Measurements from ENCODE around the gene ARHGEF12.

- TF ChIP-seq CTCF (conservative IDR thresholded peaks at IDR 0.05; ENCODE audit: low read depth, low read length) (no peak), EZH2phosphoT487 (IDR thresholded peaks at IDR 0.05; ENCODE audit: borderline replicate concordance, low read length) (no peak)
Observed at GRCh38 chr11:120446802-120447201, 110.6 kb downstream of the ARHGEF12 start.
